CD4-positive, CD25-positive, alpha-beta regulatory T cell (primary cell): ENCODE results near the gene CMIP. TPM values are rescaled to one million over a fixed set of nuclear protein-coding genes. Genes with fewer than 3 reads are reported as not detected.

Experiments used
- ATAC-seq, 2 donors: fragments of 150-1000 bp; cut with Tn5 transposase; one replicate each; pipeline ENCODE4 v1.10.0; 2021; ENCODE audit warnings: low read depth in 2 of 2, moderate number of reproducible peaks in 2 of 2, moderate library complexity in 1 of 2
- DNase-seq, 3 donors: peaks; one replicate each; pipeline versions ENCODE4 v3.0.0 to v3.0.0-alpha.2; 2012 to 2022; ENCODE audit warnings: mixed read lengths in 1 of 3
- H3K27ac ChIP-seq: one replicate; pipeline ENCODE4 v1.7.0; 2013; ENCODE audit warnings: mild to moderate bottlenecking, low read length; ENCODE audit not compliant: insufficient read depth, poor library complexity, severe bottlenecking
- H3K27me3 ChIP-seq: one replicate; pipeline ENCODE4 v1.7.0; 2013; ENCODE audit warnings: low read length; ENCODE audit not compliant: control insufficient read depth, insufficient read depth
- H3K36me3 ChIP-seq: one replicate; pipeline ENCODE4 v1.7.0; 2013; ENCODE audit warnings: mild to moderate bottlenecking, low read length, moderate library complexity; ENCODE audit not compliant: control insufficient read depth, insufficient read depth
- H3K4me1 ChIP-seq: 2 replicates; pipeline ENCODE4 v1.7.0; 2013; ENCODE audit warnings: mild to moderate bottlenecking, low read length; ENCODE audit not compliant: insufficient read depth, control insufficient read depth, poor library complexity, severe bottlenecking
- H3K4me3 ChIP-seq: one replicate; pipeline ENCODE4 v1.7.0; 2013; ENCODE audit warnings: low read depth, mild to moderate bottlenecking, low read length, moderate library complexity
- H3K9me3 ChIP-seq, 2 experiments: 1 replicate in 1 of 2; 2 replicates in 1 of 2; pipeline ENCODE4 v1.7.0; 2013; ENCODE audit warnings: low read length in 2 of 2, mild to moderate bottlenecking in 1 of 2, moderate library complexity in 1 of 2; ENCODE audit not compliant: control insufficient read depth in 2 of 2
- H3K27ac Mint-ChIP-seq, 3 donors: one replicate each; pipeline ENCODE4 v1.8.0; 2020 to 2022; ENCODE audit warnings: mild to moderate bottlenecking in 3 of 3, mixed read lengths in 3 of 3, moderate library complexity in 2 of 3
- H3K27me3 Mint-ChIP-seq: one replicate; pipeline ENCODE4 v1.8.0; 2022; ENCODE audit warnings: mild to moderate bottlenecking, mixed read lengths
- H3K36me3 Mint-ChIP-seq: one replicate; pipeline ENCODE4 v1.8.0; 2020; ENCODE audit warnings: mixed read lengths
- H3K4me1 Mint-ChIP-seq, 4 donors: one replicate each; pipeline ENCODE4 v1.8.0; 2020 to 2022; ENCODE audit warnings: mixed read lengths in 4 of 4, mild to moderate bottlenecking in 1 of 4
- H3K4me3 Mint-ChIP-seq, 4 donors: one replicate each; pipeline ENCODE4 v1.8.0; 2020 to 2022; ENCODE audit warnings: mild to moderate bottlenecking in 4 of 4, mixed read lengths in 4 of 4, moderate library complexity in 3 of 4
- H3K9me3 Mint-ChIP-seq, 7 donors: one replicate each; pipeline ENCODE4 v1.8.0; 2020 to 2022; ENCODE audit warnings: mixed read lengths in 7 of 7, mild to moderate bottlenecking in 3 of 7, moderate library complexity in 2 of 7
- polyA plus RNA-seq, 4 donors: library from polyadenylated mRNA; unstranded; fragments of 300-500 nt; fragmentation: Illumina TruSeq; gene quantifications; one replicate each; pipeline ENCODE4 v1.2.3, GENCODE V29; 2021
- total RNA-seq: library from RNA; stranded (reverse); gene quantifications from one replicate; pipeline ENCODE4 v1.2.3, GENCODE V29; 2022

The CMIP gene
- total and polyA plus RNA-seq, 5 donors from 2014 or later = 0.21 to 49.7 (median 0.94) TPM

GRCh38 chr16:81511371-81511770 lies 66.8 kb downstream of the CMIP start:
- no peaks in the 10 kb centered on the region for H3K27me3 Mint-ChIP-seq
- no peak overlapping the region for H3K27ac ChIP-seq
- H3K4me3 Mint-ChIP-seq = no peak overlapping the region
- H3K36me3 Mint-ChIP-seq = peaks cover 5% of the 10 kb centered on the region
- H3K27ac Mint-ChIP-seq = peak overlapping the region in 1 of 3 donors; percentile 35
- H3K36me3 ChIP-seq = peaks cover 3% of the 10 kb centered on the region
- DNase-seq = no peak
- peaks cover 0 to 2% (median 0%) of the 10 kb centered on the region in 7 donors for H3K9me3 Mint-ChIP-seq
- no peak for ATAC-seq
- H3K27me3 ChIP-seq = no peaks in the 10 kb centered on the region
- H3K4me1 ChIP-seq = no peaks in the 10 kb centered on the region
- H3K4me1 Mint-ChIP-seq = peaks cover 7 to 23% (median 14%) of the 10 kb centered on the region in 4 donors
- no peak overlapping the region for H3K4me3 ChIP-seq
- no peaks in the 10 kb centered on the region for H3K9me3 ChIP-seq

- Histone ChIP-seq H3K36me3 (peaks cover 3% of the 10 kb centered on the region), H3K4me3 (no peak overlapping the region), H3K9me3 (no peaks in the 10 kb centered on the region), H3K27ac (no peak overlapping the region), H3K27me3 (no peaks in the 10 kb centered on the region), H3K4me1 (no peaks in the 10 kb centered on the region)
- DNase-seq (no peak), ATAC-seq (no peak)
- Mint-ChIP-seq H3K36me3 (peaks cover 8% of the 10 kb centered on the region), H3K4me1 (peaks cover 4 to 15% (median 9%) of the 10 kb centered on the region in 4 donors), H3K4me3 (no peak overlapping the region), H3K27me3 (no peaks in the 10 kb centered on the region), H3K9me3 (peaks cover 0 to 2% (median 0%) of the 10 kb centered on the region in 7 donors), H3K27ac (peak overlapping the region in 2 of 3 donors; percentile 1 to 45)
Measured at GRCh38 chr16:81513204-81514040, 68.8 kb downstream of the CMIP start.

GRCh38 chr16:81514041-81514559 lies 69.5 kb downstream of the CMIP start:
- H3K27me3 ChIP-seq = no peaks in the 10 kb centered on the region
- DNase-seq (no peak), ATAC-seq (no peak)

GRCh38 chr16:81514568-81515258 lies 70.1 kb downstream of the CMIP start:
- Mint-ChIP-seq H3K4me1 (peaks cover 4 to 14% (median 10%) of the 10 kb centered on the region in 4 donors), H3K27ac (peak overlapping the region in 1 of 3 donors; percentile 45), H3K27me3 (no peaks in the 10 kb centered on the region), H3K4me3 (no peak overlapping the region), H3K9me3 (peaks cover 0 to 2% (median 0%) of the 10 kb centered on the region in 7 donors), H3K36me3 (peaks cover 8% of the 10 kb centered on the region)
- ATAC-seq = no peak
- no peaks in the 10 kb centered on the region for H3K4me1 ChIP-seq
- H3K36me3 ChIP-seq = no peaks in the 10 kb centered on the region
- no peak overlapping the region for H3K4me3 ChIP-seq
- H3K9me3 ChIP-seq = no peaks in the 10 kb centered on the region
- no peaks in the 10 kb centered on the region for H3K27me3 ChIP-seq
- DNase-seq = no peak
- no peak overlapping the region for H3K27ac ChIP-seq

More at GRCh38 chr16:81514041-81514559, 69.5 kb downstream of the CMIP start:
- Histone ChIP-seq H3K4me3 (no peak overlapping the region), H3K4me1 (no peaks in the 10 kb centered on the region), H3K27ac (no peak overlapping the region), H3K9me3 (no peaks in the 10 kb centered on the region), H3K36me3 (peaks cover under 1% of the 10 kb centered on the region)
- Mint-ChIP-seq H3K27ac (peak overlapping the region in 2 of 3 donors; percentile 1 to 45), H3K36me3 (peaks cover 8% of the 10 kb centered on the region), H3K4me1 (peaks cover 4 to 12% (median 8%) of the 10 kb centered on the region in 4 donors), H3K4me3 (no peak overlapping the region), H3K9me3 (peaks cover 0 to 2% (median 0%) of the 10 kb centered on the region in 7 donors), H3K27me3 (no peaks in the 10 kb centered on the region)

GRCh38 chr16:81515281-81515680 lies 70.7 kb downstream of the CMIP start:
- H3K36me3 ChIP-seq = no peaks in the 10 kb centered on the region
- H3K27me3 Mint-ChIP-seq = no peaks in the 10 kb centered on the region

GRCh38 chr16:81515721-81516120 lies 71.1 kb downstream of the CMIP start:
- Mint-ChIP-seq H3K4me3 (no peak overlapping the region), H3K27me3 (no peaks in the 10 kb centered on the region), H3K9me3 (peaks cover 0 to 2% (median 0%) of the 10 kb centered on the region in 7 donors), H3K27ac (peak overlapping the region in 1 of 3 donors; percentile 59), H3K36me3 (peaks cover 8% of the 10 kb centered on the region), H3K4me1 (peaks cover 7 to 16% (median 14%) of the 10 kb centered on the region in 4 donors)
- Histone ChIP-seq H3K27me3 (no peaks in the 10 kb centered on the region), H3K9me3 (no peaks in the 10 kb centered on the region), H3K4me3 (no peak overlapping the region), H3K4me1 (peaks cover 3% of the 10 kb centered on the region), H3K36me3 (no peaks in the 10 kb centered on the region), H3K27ac (no peak overlapping the region)
- ATAC-seq (no peak), DNase-seq (no peak)

More at GRCh38 chr16:81515281-81515680, 70.7 kb downstream of the CMIP start:
- Histone ChIP-seq H3K9me3 (no peaks in the 10 kb centered on the region), H3K4me1 (no peaks in the 10 kb centered on the region), H3K4me3 (no peak overlapping the region), H3K27me3 (no peaks in the 10 kb centered on the region), H3K27ac (no peak overlapping the region)
- Mint-ChIP-seq H3K36me3 (peaks cover 8% of the 10 kb centered on the region), H3K27ac (peak overlapping the region in 1 of 3 donors; percentile 15), H3K9me3 (peaks cover 0 to 2% (median 0%) of the 10 kb centered on the region in 7 donors), H3K4me3 (no peak overlapping the region), H3K4me1 (peaks cover 7 to 16% (median 11%) of the 10 kb centered on the region in 4 donors)
- DNase-seq (no peak), ATAC-seq (no peak)

- Mint-ChIP-seq H3K9me3 (peaks cover 0 to 2% (median 0%) of the 10 kb centered on the region in 7 donors), H3K4me3 (no peak overlapping the region), H3K4me1 (peaks cover 15 to 24% (median 22%) of the 10 kb centered on the region in 4 donors), H3K27me3 (no peaks in the 10 kb centered on the region), H3K27ac (peak overlapping the region in 1 of 3 donors; percentile 44), H3K36me3 (peaks cover 8% of the 10 kb centered on the region)
- no peaks in the 10 kb centered on the region for H3K27me3 ChIP-seq
- no peak overlapping the region for H3K4me3 ChIP-seq
- H3K36me3 ChIP-seq = no peaks in the 10 kb centered on the region
- ATAC-seq (no peak), DNase-seq (no peak)
- H3K4me1 ChIP-seq = peaks cover 12% of the 10 kb centered on the region
- H3K27ac ChIP-seq = no peak overlapping the region
- H3K9me3 ChIP-seq = no peaks in the 10 kb centered on the region
Measured at GRCh38 chr16:81516478-81517149, 72.0 kb downstream of the CMIP start.
